NCI-H748 treated with DMSO at 0.1 percent for 48 hours (cell line): ENCODE data around the gene TTYH3.

Experiments
- DNase-seq: peaks from one replicate; lab custom pipeline; 2025; lab: John Stamatoyannopoulos, UW

TTYH3 gene

GRCh38 chr7:2708547-2709310, 76.9 kb downstream of the TTYH3 start:
- DNase-seq, result no peak

- DNase-seq, result peak; percentile 14
Observed at GRCh38 chr7:2709553-2710285, 77.9 kb downstream of the TTYH3 start.

- DNase-seq, result no peak
Observed at GRCh38 chr7:2710286-2710655, 78.5 kb downstream of the TTYH3 start.

- DNase-seq, result no peak
Observed at GRCh38 chr7:2710901-2711551, 79.2 kb downstream of the TTYH3 start.

- DNase-seq, result no peak
Observed at GRCh38 chr7:2711895-2712675, 80.3 kb downstream of the TTYH3 start.

- DNase-seq, result no peak
Observed at GRCh38 chr7:2713370-2713769, 81.6 kb downstream of the TTYH3 start.

GRCh38 chr7:2713978-2714377, 82.2 kb downstream of the TTYH3 start:
- no peak for DNase-seq
